ENCODE measurements around the gene ARMC7.
"Not testable (repeated sequence)": the region's sequence is repeated elsewhere in the genome, so short reads cannot be mapped to it uniquely, and the experiment has no call there.

ARMC7 gene

GRCh38 chr17:75154195-75155106 is 44.7 kb downstream of the ARMC7 start, which contains the start of gene JPT1:
TSS of gene JPT1 (minus strand) at chr17:75154512. CDS start at chr17:75154397, 115 bp downstream.
- DNase-seq (ENCODE audit: low spot score), result peak; percentile 98

GRCh38 chr17:75155191-75155601 is 45.4 kb downstream of the ARMC7 start:
- DNase-seq (ENCODE audit: low spot score), result no peak

DNA sequence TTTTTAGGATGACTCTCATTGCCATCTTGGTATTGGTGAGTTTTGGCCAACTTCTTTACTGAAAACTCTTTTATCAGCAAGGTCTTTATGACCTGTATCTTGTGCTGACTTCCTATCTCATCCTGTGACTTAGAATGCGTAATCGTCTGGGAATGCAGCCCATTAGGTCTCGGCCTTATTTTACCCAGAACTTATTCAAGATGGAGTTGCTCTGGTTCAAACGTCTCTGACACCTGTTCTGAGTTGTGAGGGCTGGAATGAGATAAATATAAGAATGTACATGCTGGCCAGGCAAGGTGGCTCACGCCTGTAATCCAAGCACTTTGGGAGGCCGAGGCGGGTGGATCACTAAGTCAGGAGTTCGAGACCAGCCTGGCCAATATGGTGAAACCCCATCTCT is 48.7 kb downstream of the ARMC7 start:
- DNase-seq (ENCODE audit: low spot score), result not testable (repeated sequence)

DNA sequence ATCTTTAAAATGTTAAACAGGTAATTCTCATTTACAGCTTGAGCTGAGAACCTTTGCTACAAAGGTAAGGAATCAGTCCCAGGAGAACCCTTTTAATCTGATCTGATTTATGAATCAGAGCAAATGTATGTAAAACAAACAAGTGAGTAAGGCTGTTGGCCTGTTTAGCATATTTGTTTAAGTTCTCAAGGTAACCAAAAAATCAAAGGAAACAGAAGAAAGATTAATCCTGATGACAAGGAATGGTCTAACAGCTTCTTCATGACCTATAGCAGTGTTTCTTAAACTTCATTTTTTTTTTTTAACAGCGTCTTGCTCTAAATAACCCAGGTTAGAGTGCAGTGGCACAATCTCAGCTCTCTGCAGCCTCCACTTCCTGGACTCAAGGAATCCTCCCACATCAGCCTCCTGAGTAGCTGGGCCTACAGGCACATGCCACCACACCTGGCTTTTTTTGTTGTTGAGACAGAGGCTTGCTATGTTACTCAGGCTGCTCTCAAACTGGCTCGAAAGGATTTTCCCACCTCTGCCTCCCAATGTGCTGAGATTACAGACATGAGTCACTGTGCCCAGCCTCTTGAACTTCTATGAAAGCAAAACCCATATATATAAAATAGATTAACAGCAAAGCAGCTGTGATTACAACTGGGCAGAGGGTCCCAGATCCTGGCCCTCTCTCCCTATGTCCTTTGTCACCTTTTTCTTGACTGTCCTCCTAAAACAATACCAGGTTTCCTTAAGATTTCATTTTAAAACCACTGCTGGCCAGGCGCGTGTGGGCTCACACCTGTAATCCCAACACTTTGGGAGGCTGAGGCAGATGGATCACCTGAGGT is 49.6 kb downstream of the ARMC7 start:
- no peak for DNase-seq (ENCODE audit: low spot score)

DNA sequence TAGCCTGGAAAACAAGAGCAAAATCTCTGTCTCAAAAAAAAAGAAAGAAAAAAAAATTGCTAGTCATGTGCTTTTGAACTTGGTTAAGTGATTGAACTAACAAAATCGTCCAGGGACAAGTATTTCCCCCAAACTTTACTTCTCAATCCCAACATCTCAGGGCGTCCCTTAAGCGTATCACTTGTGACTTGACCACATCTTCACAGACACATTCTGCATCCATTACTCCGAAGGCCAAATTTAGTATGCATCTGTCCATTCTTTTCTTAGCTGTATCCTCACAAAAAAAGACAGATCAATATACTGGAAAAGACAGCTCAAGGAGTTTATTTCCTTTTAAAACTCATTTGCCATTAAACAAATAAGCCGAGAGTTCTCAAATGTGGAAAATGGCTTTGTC is 50.4 kb downstream of the ARMC7 start:
- no peak for DNase-seq (ENCODE audit: low spot score)

- DNase-seq (ENCODE audit: low spot score), result no peak
Observed at GRCh38 chr17:75163074-75163473, 53.3 kb downstream of the ARMC7 start.

DNA sequence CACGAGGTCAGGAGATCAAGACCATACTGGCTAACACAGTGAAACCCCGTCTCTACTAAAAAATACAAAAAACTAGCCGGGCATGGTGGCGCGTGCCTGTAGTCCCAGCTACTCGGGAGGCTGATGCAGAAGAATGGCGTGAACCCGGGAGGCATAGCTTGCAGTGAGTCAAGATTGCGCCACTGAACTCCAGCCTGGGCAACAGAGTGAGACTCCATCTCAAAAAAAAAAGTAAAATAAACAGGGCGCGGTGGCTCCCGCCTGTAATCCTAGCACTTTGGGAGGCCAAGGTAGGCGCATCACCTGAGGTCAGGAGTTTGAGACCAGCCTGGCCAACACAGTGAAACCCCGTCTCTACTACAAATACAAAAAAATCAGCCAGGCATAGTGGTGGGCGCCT is 54.8 kb downstream of the ARMC7 start:
- not testable (repeated sequence) for DNase-seq (ENCODE audit: low spot score)

DNA sequence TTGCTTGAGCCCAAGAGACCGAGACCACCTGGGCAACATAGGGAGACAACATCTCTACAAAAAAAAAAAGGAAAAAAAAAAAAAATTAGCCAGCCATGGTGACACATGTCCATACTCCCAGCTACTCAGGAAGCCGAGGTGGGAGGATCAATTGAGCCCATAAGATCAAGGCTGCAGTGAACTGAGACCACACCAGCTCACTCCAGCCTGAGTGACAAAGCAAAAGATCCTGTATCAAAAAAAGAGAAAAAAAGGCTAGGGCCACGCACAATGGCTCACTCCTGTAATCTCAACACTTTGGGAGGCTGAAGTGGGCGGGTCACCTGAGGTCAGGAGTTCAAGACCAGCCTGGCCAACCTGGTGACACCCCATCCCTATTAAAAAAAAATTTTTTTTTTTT is 59.2 kb downstream of the ARMC7 start:
- DNase-seq (ENCODE audit: low spot score), result no peak

- DNase-seq (ENCODE audit: low spot score), result no peak
Observed at GRCh38 chr17:75173526-75173925, 63.8 kb downstream of the ARMC7 start.

- DNase-seq (ENCODE audit: low spot score), result no peak
Observed at GRCh38 chr17:75174996-75175395, 65.2 kb downstream of the ARMC7 start.

- DNase-seq (ENCODE audit: low spot score), result no peak
Observed at GRCh38 chr17:75176625-75177024, 66.9 kb downstream of the ARMC7 start.

GRCh38 chr17:75178453-75178852 is 68.7 kb downstream of the ARMC7 start:
- no peak for DNase-seq (ENCODE audit: low spot score)
